Adipocyte (in vitro differentiated cells): ENCODE results near the gene RUVBL2.
A peak's percentile ranks its signal among the peaks of the same experiment; 100 is the strongest.

Source experiments
- DNase-seq: peaks from one replicate; pipeline ENCODE4 v3.0.0-alpha.2; 2015; ENCODE audit warnings: low read depth
- H3K27me3 ChIP-seq: replicated peaks from 2 replicates; pipeline ENCODE4 v1.7.0; 2013; ENCODE audit warnings: mild to moderate bottlenecking, low read length, moderate library complexity; ENCODE audit not compliant: control insufficient read depth, insufficient read depth
- H3K36me3 ChIP-seq: 2 replicates; pipeline ENCODE4 v1.7.0; 2013; ENCODE audit warnings: low read length, mild to moderate bottlenecking, moderate library complexity; ENCODE audit not compliant: control insufficient read depth, insufficient read depth, severe bottlenecking
- H3K4me1 ChIP-seq: 2 replicates; pipeline ENCODE4 v1.7.0; 2013; ENCODE audit warnings: mild to moderate bottlenecking, low read length, moderate library complexity; ENCODE audit not compliant: control insufficient read depth, insufficient read depth
- H3K4me3 ChIP-seq: 2 replicates; pipeline ENCODE4 v1.7.0; 2013; ENCODE audit warnings: mild to moderate bottlenecking, low read length, moderate library complexity
- H3K9ac ChIP-seq: 2 replicates; pipeline ENCODE4 v1.7.0; 2013; ENCODE audit warnings: mild to moderate bottlenecking, low read length, moderate library complexity
- H3K9me3 ChIP-seq: 2 replicates; pipeline ENCODE4 v1.7.0; 2013; ENCODE audit warnings: mild to moderate bottlenecking, low read length, moderate library complexity; ENCODE audit not compliant: control insufficient read depth

RUVBL2 gene

DNA sequence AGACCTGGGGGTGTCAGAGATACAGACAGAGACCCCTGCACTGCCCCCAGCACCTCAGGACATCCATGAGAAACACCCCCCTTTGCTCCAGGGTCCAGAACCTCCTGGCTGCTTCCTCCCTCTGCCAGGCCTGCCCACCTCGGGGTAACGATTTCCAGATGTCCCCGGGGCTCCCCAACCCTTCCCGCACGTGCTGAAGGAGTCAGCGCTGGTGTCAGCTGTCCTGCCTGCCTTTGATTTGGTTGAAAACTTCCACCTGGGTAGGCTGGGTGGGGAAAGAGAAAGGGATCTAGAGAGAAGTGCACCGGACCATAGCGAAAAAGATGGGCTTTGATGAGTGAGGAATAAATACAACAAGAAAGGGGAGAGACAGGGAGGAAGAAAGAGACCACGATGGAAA lies 65.4 kb downstream of the RUVBL2 start:
- H3K4me3 ChIP-seq = no peak overlapping the region
- no peak for DNase-seq
- H3K36me3 ChIP-seq = no peaks in the 10 kb centered on the region
- peaks cover 29% of the 10 kb centered on the region for H3K27me3 ChIP-seq
- no peaks in the 10 kb centered on the region for H3K9me3 ChIP-seq
- H3K4me1 ChIP-seq = peaks cover 11% of the 10 kb centered on the region
- no peak overlapping the region for H3K9ac ChIP-seq

DNA sequence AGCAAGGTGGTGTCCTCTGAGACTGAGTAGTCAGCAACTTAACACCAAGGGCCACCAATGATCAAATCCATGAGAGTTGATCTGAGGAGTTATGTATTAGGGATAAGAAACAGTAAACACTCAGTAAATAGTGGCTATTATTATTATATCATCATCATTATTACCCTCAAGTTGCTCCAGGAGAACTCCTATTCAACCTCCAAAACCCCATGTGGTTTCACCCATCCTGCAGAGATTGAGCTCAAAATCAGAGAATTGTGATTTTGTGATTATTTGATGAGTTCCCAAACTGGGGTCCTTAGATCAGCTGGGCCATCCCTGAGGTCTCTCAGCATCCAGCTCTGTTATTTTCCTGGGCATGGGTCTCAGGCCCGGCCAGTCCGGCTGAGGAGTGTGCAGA lies 67.3 kb downstream of the RUVBL2 start:
- Histone ChIP-seq H3K9ac (no peak overlapping the region), H3K4me1 (peaks cover 11% of the 10 kb centered on the region), H3K4me3 (no peak overlapping the region), H3K9me3 (no peaks in the 10 kb centered on the region), H3K36me3 (no peaks in the 10 kb centered on the region), H3K27me3 (peaks cover 39% of the 10 kb centered on the region)
- no peak for DNase-seq

DNA sequence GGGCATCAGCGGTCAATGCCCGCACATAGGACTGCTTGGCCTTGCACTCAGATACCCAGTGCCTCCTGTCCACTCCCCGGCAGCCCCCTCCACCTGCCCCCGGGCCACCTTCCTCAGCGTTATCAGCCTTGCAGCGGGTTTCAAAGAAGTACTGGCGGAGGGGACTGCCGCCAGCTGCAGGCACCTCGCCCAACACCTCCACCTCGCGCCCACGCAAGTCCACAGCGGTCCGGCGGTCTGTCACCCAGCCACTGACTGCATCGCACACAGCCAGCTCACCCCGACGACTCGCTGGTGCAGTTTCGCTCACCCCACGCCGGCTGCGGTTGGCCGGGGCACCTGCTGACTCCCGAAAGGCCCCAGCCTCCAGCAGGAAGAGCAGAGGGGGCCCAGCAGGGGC lies 67.8 kb downstream of the RUVBL2 start:
- Histone ChIP-seq H3K4me1 (peaks cover 8% of the 10 kb centered on the region), H3K27me3 (peaks cover 43% of the 10 kb centered on the region), H3K9me3 (no peaks in the 10 kb centered on the region), H3K36me3 (no peaks in the 10 kb centered on the region), H3K4me3 (no peak overlapping the region), H3K9ac (no peak overlapping the region)
- DNase-seq = no peak

DNA sequence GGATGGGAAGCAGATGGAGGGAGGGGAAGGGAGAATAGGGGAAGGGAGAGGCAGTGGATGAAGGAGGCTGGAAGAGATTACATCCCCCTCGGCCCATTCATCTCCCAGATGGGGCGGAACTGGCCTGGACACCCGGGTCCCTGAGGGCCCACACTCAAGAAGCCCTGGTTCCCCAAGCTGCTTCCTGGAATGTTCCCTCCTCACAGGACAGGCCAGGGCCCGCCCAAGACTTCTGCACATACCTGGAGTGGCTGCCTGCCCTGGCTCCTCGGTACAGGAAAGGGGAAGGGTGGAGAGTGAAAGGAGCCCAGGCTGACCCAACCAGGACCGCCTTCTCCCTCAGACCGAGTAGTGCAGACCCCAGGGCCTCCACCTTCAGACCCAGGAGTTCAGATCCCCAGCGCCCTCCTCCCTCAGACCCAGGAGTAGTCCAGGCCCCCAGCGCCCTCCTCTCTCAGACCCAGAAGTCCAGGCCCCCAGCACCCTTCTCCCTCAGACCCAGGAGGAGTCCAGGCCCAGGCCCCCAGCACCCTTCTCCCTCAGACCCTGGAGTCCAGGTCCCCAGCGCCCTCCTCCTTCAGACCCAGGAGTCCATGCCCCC lies 70.4 kb downstream of the RUVBL2 start:
- Histone ChIP-seq H3K4me1 (no peaks in the 10 kb centered on the region), H3K4me3 (no peak overlapping the region), H3K36me3 (no peaks in the 10 kb centered on the region), H3K9me3 (peaks cover 5% of the 10 kb centered on the region), H3K27me3 (peaks cover 45% of the 10 kb centered on the region), H3K9ac (no peak overlapping the region)
- no peak for DNase-seq

DNA sequence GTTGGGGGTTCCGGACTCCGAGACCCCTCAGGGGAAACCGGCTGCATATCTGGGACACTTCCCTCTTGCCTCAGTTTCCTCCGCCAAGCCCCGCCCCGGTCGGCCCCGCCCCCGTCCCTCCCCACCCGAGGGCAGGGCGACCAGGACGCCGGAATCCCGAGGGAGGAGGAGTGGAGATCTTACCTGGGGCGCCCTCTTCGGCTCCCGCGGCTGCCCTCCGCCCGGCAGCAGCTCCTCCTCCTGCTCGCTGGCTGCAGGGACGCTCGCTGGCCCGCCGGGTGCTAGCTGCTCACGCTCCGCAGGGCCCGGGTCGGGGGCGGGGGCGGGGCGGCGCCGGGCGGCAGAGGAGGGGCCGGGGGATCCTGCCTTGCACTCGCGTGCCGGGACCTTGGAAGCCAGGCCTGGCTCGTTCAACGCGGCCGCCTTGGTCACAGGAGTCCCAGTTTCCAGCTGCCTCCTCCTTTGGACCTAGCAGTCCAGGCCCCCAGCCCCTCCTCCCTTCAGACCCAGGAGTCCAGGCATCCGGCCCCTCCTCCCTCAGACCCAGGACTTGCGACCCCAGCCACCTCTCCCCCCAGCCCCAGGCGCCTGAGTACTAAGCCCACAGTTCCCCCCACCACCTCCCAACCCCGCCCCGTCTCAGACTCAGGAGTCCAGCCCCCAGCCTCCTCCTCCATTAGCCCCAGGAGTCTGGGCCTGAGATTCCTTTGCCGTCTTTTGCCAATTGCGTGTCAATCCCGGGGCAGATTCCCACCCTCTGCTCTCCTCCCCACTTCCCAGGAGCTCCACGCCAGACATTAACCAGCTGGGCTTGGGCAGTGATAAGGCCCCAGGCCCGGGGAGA lies 71.3 kb downstream of the RUVBL2 start, which contains the start of gene NTF4:
Gene NTF4, minus strand, starts transcription at position 51 of the 844 bp plus-strand sequence. CDS start 2,821 bp downstream, outside the sequence.
- H3K4me3 ChIP-seq = no peak within 1 kb of the TSS
- peaks cover 43% of the 10 kb centered on the region for H3K27me3 ChIP-seq
- peaks cover 8% of the 10 kb centered on the region for H3K9me3 ChIP-seq
- no peaks in the 10 kb centered on the region for H3K4me1 ChIP-seq
- no peak within 1 kb of the TSS for H3K9ac ChIP-seq
- no peaks in the 10 kb centered on the region for H3K36me3 ChIP-seq
- DNase-seq = peak; percentile 42
